Cardiac muscle cell (in vitro differentiated cells and primary cell): ENCODE measurements around the gene GRID1. TPM values are rescaled to one million over a fixed set of nuclear protein-coding genes. Genes with fewer than 3 reads are reported as not detected.

Experiments used
- DNase-seq, 2 donors: peaks; one replicate each; pipeline versions ENCODE4 v3.0.0 to v3.0.0-alpha.2; 2010 to 2017; ENCODE audit warnings: low read depth in 1 of 2, low spot score in 1 of 2
- H3K27ac ChIP-seq: fragments of 200-600 bp; sonication (generic); 2 replicates; pipeline ENCODE4 v1.5.1; 2016
- H3K27me3 ChIP-seq: fragments of 200-600 bp; sonication (generic); 2 replicates; pipeline ENCODE4 v1.6.0; 2016; ENCODE audit warnings: control low read depth
- H3K36me3 ChIP-seq: fragments of 200-600 bp; sonication (generic); 2 replicates; pipeline ENCODE4 v1.5.1; 2016; ENCODE audit warnings: control low read depth
- H3K4me1 ChIP-seq: fragments of 200-600 bp; sonication (generic); 2 replicates; pipeline ENCODE4 v1.8.1; 2017; ENCODE audit warnings: low read depth, mild to moderate bottlenecking, mixed run types
- H3K4me3 ChIP-seq: fragments of 200-600 bp; sonication (generic); 2 replicates; pipeline ENCODE4 v1.5.1; 2016; ENCODE audit warnings: mild to moderate bottlenecking
- H3K9me3 ChIP-seq: fragments of 200-600 bp; sonication (generic); 2 replicates; pipeline ENCODE4 v1.5.1; 2017; ENCODE audit warnings: low read depth, mild to moderate bottlenecking, control low read depth
- CTCF ChIP-seq: IDR thresholded peaks from 2 replicates; pipeline ENCODE4 v1.5.1; 2012; ENCODE audit warnings: low read depth, mild to moderate bottlenecking, low read length
- polyA plus RNA-seq: library from polyadenylated mRNA; unstranded; fragments of >200 nt; fragmentation: Nextera tagmentation; extraction: Ambion mirVana; gene quantifications from 2 replicates; pipeline ENCODE4 v1.2.1, GENCODE V29; 2016
- total RNA-seq: library from RNA; depleted of rRNA; stranded (reverse); fragments of >200 nt; gene quantifications from 2 replicates; pipeline ENCODE4 v1.2.3, GENCODE V29; 2016

GRID1 gene
- total and polyA plus RNA-seq, 2 experiments from 2014 or later = 1.5 to 1.6 TPM

GRCh38 chr10:86059892-86060291 is 306.7 kb downstream of the GRID1 start:
- TF ChIP-seq CTCF = no peak
- no peak overlapping the region for H3K4me3 ChIP-seq
- no peak overlapping the region for H3K27ac ChIP-seq
- H3K9me3 ChIP-seq = no peaks in the 10 kb centered on the region
- H3K36me3 ChIP-seq = no peaks in the 10 kb centered on the region
- H3K27me3 ChIP-seq = no peaks in the 10 kb centered on the region
- no peak for DNase-seq
- H3K4me1 ChIP-seq = peaks cover 4% of the 10 kb centered on the region

- no peak for DNase-seq
- no peaks in the 10 kb centered on the region for H3K36me3 ChIP-seq
- no peaks in the 10 kb centered on the region for H3K9me3 ChIP-seq
- no peak overlapping the region for H3K4me3 ChIP-seq
- H3K27me3 ChIP-seq = no peaks in the 10 kb centered on the region
- no peak overlapping the region for H3K27ac ChIP-seq
- TF ChIP-seq CTCF = no peak
- peaks cover 4% of the 10 kb centered on the region for H3K4me1 ChIP-seq
These were observed 307.6 kb downstream of the GRID1 start for GRCh38 chr10:86058964-86059363.

- Histone ChIP-seq H3K27ac (no peak overlapping the region), H3K9me3 (no peaks in the 10 kb centered on the region), H3K27me3 (no peaks in the 10 kb centered on the region), H3K4me1 (peaks cover 4% of the 10 kb centered on the region), H3K4me3 (no peak overlapping the region), H3K36me3 (no peaks in the 10 kb centered on the region)
- TF ChIP-seq CTCF = no peak
- no peak for DNase-seq
These were observed 308.9 kb downstream of the GRID1 start for GRCh38 chr10:86057708-86058107.

- Histone ChIP-seq H3K4me3 (no peak overlapping the region), H3K36me3 (no peaks in the 10 kb centered on the region), H3K4me1 (peaks cover 4% of the 10 kb centered on the region), H3K27ac (no peak overlapping the region), H3K9me3 (no peaks in the 10 kb centered on the region), H3K27me3 (no peaks in the 10 kb centered on the region)
- DNase-seq = no peak
- TF ChIP-seq CTCF = no peak
These were observed 309.9 kb downstream of the GRID1 start for GRCh38 chr10:86056672-86057071.

- Histone ChIP-seq H3K4me1 (no peaks in the 10 kb centered on the region), H3K9me3 (no peaks in the 10 kb centered on the region), H3K4me3 (no peak overlapping the region), H3K27me3 (no peaks in the 10 kb centered on the region), H3K27ac (no peak overlapping the region), H3K36me3 (no peaks in the 10 kb centered on the region)
- no peak for DNase-seq
- no peak for TF ChIP-seq CTCF
These were observed 310.7 kb downstream of the GRID1 start for GRCh38 chr10:86055928-86056327.

- no peak overlapping the region for H3K4me3 ChIP-seq
- TF ChIP-seq CTCF = no peak
- no peaks in the 10 kb centered on the region for H3K9me3 ChIP-seq
- H3K27me3 ChIP-seq = no peaks in the 10 kb centered on the region
- H3K36me3 ChIP-seq = no peaks in the 10 kb centered on the region
- H3K27ac ChIP-seq = no peak overlapping the region
- no peak for DNase-seq
- H3K4me1 ChIP-seq = peaks cover 12% of the 10 kb centered on the region
These were observed 312.9 kb downstream of the GRID1 start for GRCh38 chr10:86053675-86054074.
